ENCODE data around the gene DAPK2.

DNA sequence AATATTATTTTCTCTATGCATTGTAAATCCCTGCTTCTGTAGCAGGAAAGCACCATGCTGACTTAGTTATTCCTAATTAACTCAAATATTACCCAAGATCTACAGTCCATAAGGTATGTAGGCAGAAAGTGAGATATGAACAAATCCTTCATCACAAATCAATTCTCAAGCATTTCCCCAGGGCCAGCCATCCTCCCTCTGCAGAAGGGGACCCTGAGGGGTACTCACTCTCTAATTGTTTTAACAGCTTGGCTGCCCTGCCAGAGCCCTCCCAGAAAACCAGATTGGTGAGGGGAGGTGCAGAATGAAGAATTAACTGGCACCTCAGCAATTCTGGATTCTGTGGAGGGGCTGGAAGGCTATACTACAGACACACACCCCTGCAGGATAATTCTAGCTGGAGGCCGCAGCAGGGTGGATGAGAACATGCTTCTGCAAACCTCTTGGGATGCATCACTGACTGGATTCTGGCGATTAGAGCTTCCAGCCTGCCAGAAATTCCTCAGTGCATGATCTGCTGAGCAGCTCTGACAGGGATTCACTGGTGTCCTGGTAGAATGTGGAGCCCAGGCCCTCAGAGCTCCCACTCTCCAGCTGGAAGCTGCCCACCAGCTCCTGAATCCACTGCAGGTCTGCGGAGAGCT, 123.9 kb downstream of the DAPK2 start:
- TF ChIP-seq, protein P1, sequence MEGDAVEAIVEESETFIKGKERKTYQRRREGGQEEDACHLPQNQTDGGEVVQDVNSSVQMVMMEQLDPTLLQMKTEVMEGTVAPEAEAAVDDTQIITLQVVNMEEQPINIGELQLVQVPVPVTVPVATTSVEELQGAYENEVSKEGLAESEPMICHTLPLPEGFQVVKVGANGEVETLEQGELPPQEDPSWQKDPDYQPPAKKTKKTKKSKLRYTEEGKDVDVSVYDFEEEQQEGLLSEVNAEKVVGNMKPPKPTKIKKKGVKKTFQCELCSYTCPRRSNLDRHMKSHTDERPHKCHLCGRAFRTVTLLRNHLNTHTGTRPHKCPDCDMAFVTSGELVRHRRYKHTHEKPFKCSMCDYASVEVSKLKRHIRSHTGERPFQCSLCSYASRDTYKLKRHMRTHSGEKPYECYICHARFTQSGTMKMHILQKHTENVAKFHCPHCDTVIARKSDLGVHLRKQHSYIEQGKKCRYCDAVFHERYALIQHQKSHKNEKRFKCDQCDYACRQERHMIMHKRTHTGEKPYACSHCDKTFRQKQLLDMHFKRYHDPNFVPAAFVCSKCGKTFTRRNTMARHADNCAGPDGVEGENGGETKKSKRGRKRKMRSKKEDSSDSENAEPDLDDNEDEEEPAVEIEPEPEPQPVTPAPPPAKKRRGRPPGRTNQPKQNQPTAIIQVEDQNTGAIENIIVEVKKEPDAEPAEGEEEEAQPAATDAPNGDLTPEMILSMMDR (IDR thresholded peaks at IDR 0.05; ENCODE audit: low read length): no peak
- no peak for TF ChIP-seq EZH2 (optimal IDR thresholded peaks at IDR 0.05; ENCODE audit: low read depth, low read length)
